Left lung (tissue), 10 donors: Measurements from ENCODE around the gene SLC22A16. TPM values are rescaled to one million over a fixed set of nuclear protein-coding genes. Genes with fewer than 3 reads are reported as not detected.

ENCODE experiments used
- ATAC-seq: fragments of 200-7000 bp; cut with Tn5 transposase; one replicate; pipeline ENCODE4 v1.9.1; 2020; ENCODE audit warnings: moderate library complexity
- DNase-seq, 4 donors: peaks; one replicate each; pipeline ENCODE4 v3.0.0-alpha.2; 2013 to 2020
- H3K27ac ChIP-seq, 2 donors: fragments of 200-600 bp; sonication (generic) in 1 of 2; one replicate each; pipeline versions ENCODE4 v1.5.0 to v1.8.0; 2020 to 2021
- H3K27me3 ChIP-seq, 2 donors: fragments of 200-600 bp; sonication (generic) in 1 of 2; one replicate each; pipeline versions ENCODE4 v1.5.0 to v1.8.0; 2020 to 2021
- H3K36me3 ChIP-seq, 2 donors: fragments of 200-600 bp; sonication (generic) in 1 of 2; one replicate each; pipeline versions ENCODE4 v1.5.0 to v1.8.0; 2020 to 2021
- H3K4me1 ChIP-seq, 2 donors: fragments of 200-600 bp; one replicate each; pipeline ENCODE4 v1.8.0; 2021
- H3K4me3 ChIP-seq, 2 donors: fragments of 200-600 bp; sonication (generic) in 1 of 2; one replicate each; pipeline versions ENCODE4 v1.5.0 to v1.8.0; 2020 to 2021; ENCODE audit warnings: mild to moderate bottlenecking in 1 of 2
- H3K9me3 ChIP-seq, 2 donors: fragments of 200-600 bp; sonication (generic) in 1 of 2; one replicate each; pipeline versions ENCODE4 v1.5.0 to v1.8.0; 2020 to 2021
- CTCF ChIP-seq, 2 donors: fragments of 200-600 bp; sonication (generic) in 1 of 2; IDR thresholded peaks; one replicate each; pipeline versions ENCODE4 v1.5.0 to v1.8.0; 2021; ENCODE audit warnings: antibody characterized with exemption in 2 of 2
- intact Hi-C, 2 donors: fragments of 100-400 bp; cut with DNase I; formaldehyde crosslinking; loops; one replicate each; pipeline versions ENCODE4 v1.11.2 to v1.14.2; 2022
- polyA plus RNA-seq, 6 donors: library from polyadenylated mRNA; unstranded; fragments of 120-200 nt; gene quantifications; one replicate each; pipeline ENCODE4 v1.2.1, GENCODE V29; 2013; ENCODE audit not compliant: insufficient read length in 6 of 6
- total RNA-seq, 2 donors: library from RNA; stranded (reverse); fragmentation: NEBNext Ultra II Directional; extraction: Animal tissue kit (Norgen Biotek cat#: 25700); gene quantifications; one replicate each; pipeline ENCODE4 v1.2.1, GENCODE V29; 2021
- donor health status: DM: no; HTN: yes; CAD: no.
- donor health status: DM: no; HTN: no; CAD: no.

Gene SLC22A16
- total and polyA plus RNA-seq, 8 donors = 0.11 to 5.4 (median 0.23) TPM; not detected in 3

DNA sequence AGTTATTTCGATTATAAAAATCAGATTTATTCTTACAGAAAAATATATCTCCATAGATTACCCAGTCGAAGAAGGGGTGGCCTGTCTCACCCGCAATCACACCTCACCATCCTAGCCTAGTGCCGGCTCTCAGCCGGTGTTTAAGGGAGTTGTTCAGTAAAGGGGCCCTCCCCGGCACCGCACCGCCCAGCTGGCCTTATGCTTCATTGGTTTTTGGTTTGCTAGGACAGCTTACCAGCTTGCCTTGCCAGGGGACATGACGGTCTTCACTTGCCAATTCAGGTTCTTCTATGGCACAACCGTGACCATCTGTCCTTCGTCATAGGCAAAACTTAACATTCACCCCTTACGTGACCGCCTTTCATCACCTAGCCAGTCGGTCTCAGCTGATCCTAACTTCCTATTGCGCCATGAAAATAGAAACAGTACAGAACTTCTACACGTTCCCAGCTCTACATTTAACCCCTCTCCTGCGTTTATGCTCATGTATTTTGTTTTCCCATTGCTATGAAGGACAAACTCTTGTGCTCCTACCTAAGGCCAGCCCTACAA, 44.7 kb upstream of the SLC22A16 start:
- intact Hi-C loops = no loop called here
- H3K27ac ChIP-seq = no peak overlapping the region
- no peaks in the 10 kb centered on the region for H3K9me3 ChIP-seq
- TF ChIP-seq CTCF (IDR thresholded peaks at IDR 0.05) = no peak
- no peaks in the 10 kb centered on the region for H3K4me1 ChIP-seq
- ATAC-seq (no peak), DNase-seq (no peak)
- no peaks in the 10 kb centered on the region for H3K27me3 ChIP-seq
- no peak overlapping the region for H3K4me3 ChIP-seq
- H3K36me3 ChIP-seq = no peaks in the 10 kb centered on the region

GRCh38 chr6:110520209-110520965, 44.0 kb upstream of the SLC22A16 start:
- intact Hi-C loops = no loop called here
- no peak for TF ChIP-seq CTCF (IDR thresholded peaks at IDR 0.05)
- ATAC-seq = no peak
- Histone ChIP-seq H3K4me1 (no peaks in the 10 kb centered on the region), H3K36me3 (no peaks in the 10 kb centered on the region), H3K27ac (no peak overlapping the region), H3K4me3 (no peak overlapping the region), H3K9me3 (no peaks in the 10 kb centered on the region), H3K27me3 (no peaks in the 10 kb centered on the region)
- DNase-seq = no peak

DNA sequence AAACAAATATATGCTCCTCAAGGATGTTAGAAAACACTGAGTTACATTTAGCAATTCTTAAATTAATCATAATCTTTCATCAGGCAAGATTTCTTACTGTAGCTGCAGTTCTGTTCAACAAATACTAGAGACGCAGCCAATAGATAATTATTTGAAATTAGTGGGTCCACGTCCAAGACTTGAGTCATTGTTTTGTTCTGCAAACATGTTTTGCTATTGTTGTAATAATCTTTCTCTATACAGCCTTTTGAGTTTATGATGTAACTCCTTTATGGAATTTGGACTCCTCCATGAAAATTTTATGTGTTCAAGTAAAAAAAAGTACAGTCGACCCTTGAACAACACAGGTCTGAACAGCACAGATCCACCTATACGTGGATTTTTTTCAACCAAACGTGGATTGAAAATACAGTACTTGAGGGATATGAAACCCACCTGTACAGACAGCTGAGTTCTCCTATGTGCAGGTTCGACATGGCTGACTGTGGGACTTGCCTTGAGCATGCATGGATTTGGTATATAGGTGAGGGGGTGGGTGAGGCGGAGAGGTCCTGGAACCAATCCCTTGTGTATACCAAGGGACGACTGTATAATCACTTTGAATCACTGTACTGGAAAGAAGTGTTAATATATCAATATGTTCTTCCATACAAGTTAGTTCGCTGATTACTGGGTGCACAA, 41.3 kb upstream of the SLC22A16 start:
- H3K27me3 ChIP-seq = no peaks in the 10 kb centered on the region
- no peak for TF ChIP-seq CTCF (IDR thresholded peaks at IDR 0.05)
- H3K9me3 ChIP-seq = no peaks in the 10 kb centered on the region
- intact Hi-C loops = no loop called here
- ATAC-seq (no peak), DNase-seq (no peak)
- H3K4me1 ChIP-seq = peaks cover 0 to 3% of the 10 kb centered on the region in 2 donors
- no peak overlapping the region for H3K4me3 ChIP-seq
- H3K36me3 ChIP-seq = no peaks in the 10 kb centered on the region
- H3K27ac ChIP-seq = no peak overlapping the region

DNA sequence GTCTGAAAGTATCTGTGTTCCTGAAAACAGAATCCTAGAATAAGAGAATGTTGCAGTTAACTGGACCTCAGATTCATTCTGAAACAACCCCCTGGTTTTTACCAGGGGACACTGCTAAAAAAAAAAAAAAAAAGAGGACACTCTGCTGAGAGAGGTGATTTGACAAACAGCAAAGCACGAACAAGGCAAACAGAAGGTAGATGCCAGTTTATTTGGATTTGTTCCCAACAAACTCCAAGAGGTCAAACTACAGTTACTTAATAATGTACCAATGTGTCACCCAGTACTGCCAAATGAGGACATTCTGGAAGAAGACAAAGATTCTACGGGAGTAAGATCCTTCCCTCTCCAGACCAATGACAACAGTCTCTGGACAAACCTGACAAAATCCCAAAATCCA, 40.6 kb upstream of the SLC22A16 start:
- Histone ChIP-seq H3K4me1 (peaks cover 0 to 5% of the 10 kb centered on the region in 2 donors), H3K4me3 (no peak overlapping the region), H3K27ac (no peak overlapping the region), H3K9me3 (no peaks in the 10 kb centered on the region), H3K36me3 (no peaks in the 10 kb centered on the region), H3K27me3 (no peaks in the 10 kb centered on the region)
- TF ChIP-seq CTCF (IDR thresholded peaks at IDR 0.05) = no peak
- ATAC-seq (no peak), DNase-seq (no peak)
- intact Hi-C loops = no loop called here

GRCh38 chr6:110514818-110515217, 38.4 kb upstream of the SLC22A16 start:
- ATAC-seq (no peak), DNase-seq (no peak)
- H3K4me1 ChIP-seq = peaks cover 0 to 12% of the 10 kb centered on the region in 2 donors
- no peaks in the 10 kb centered on the region for H3K27me3 ChIP-seq
- H3K4me3 ChIP-seq = no peak overlapping the region
- H3K27ac ChIP-seq = no peak overlapping the region
- TF ChIP-seq CTCF (IDR thresholded peaks at IDR 0.05) = no peak
- intact Hi-C loops = no loop called here
- H3K9me3 ChIP-seq = no peaks in the 10 kb centered on the region
- no peaks in the 10 kb centered on the region for H3K36me3 ChIP-seq
